ENCODE data around the gene PRDM5.

PRDM5 gene

GRCh38 chr4:120664851-120665250 lies 257.7 kb downstream of the PRDM5 start:
- H3K9ac ChIP-seq (ENCODE audit: low read length), result no peak overlapping the region
- H3K9me3 ChIP-seq (ENCODE audit: low read length), result no peaks in the 10 kb centered on the region
- no peak overlapping the region for H3K4me3 ChIP-seq (ENCODE audit: low read depth, low read length, poor library complexity, severe bottlenecking)
- H3K36me3 ChIP-seq (ENCODE audit: insufficient read depth, low read length), result no peaks in the 10 kb centered on the region
- no peaks in the 10 kb centered on the region for H3K4me1 ChIP-seq (ENCODE audit: insufficient read depth, low read length, severe bottlenecking)
- TF ChIP-seq CTCF (IDR thresholded peaks at IDR 0.05; ENCODE audit: low read length) (no peak), EZH2 (IDR thresholded peaks at IDR 0.05; ENCODE audit: borderline replicate concordance, low read length) (no peak)
- H2AFZ ChIP-seq (ENCODE audit: low read length), result no peak overlapping the region
- H3K4me2 ChIP-seq (ENCODE audit: low read length), result no peak overlapping the region
- no peaks in the 10 kb centered on the region for H3K27me3 ChIP-seq (ENCODE audit: insufficient read depth, low read length)
- no peaks in the 10 kb centered on the region for H3F3A ChIP-seq (ENCODE audit: insufficient read depth, low read length)
- no peak overlapping the region for H3K27ac ChIP-seq (ENCODE audit: low read depth, low read length, poor library complexity, severe bottlenecking)
- no peaks in the 10 kb centered on the region for H3K79me2 ChIP-seq (ENCODE audit: insufficient read depth, low read length)
- no peaks in the 10 kb centered on the region for H3K9me2 ChIP-seq (ENCODE audit: low read depth, low read length)
- no peaks in the 10 kb centered on the region for H4K20me1 ChIP-seq (ENCODE audit: insufficient read depth, low read length)

GRCh38 chr4:120659616-120660170 lies 262.8 kb downstream of the PRDM5 start:
- Histone ChIP-seq H3K27me3 (ENCODE audit: insufficient read depth, low read length) (no peaks in the 10 kb centered on the region; the same call in 1 of the 2 replicates), H3K27ac (ENCODE audit: low read depth, low read length, poor library complexity, severe bottlenecking) (no peak overlapping the region), H2AFZ (ENCODE audit: low read length) (no peak overlapping the region), H3K36me3 (ENCODE audit: insufficient read depth, low read length) (no peaks in the 10 kb centered on the region), H3K79me2 (ENCODE audit: insufficient read depth, low read length) (no peaks in the 10 kb centered on the region), H3K4me1 (ENCODE audit: insufficient read depth, low read length, severe bottlenecking) (no peaks in the 10 kb centered on the region), H3F3A (ENCODE audit: insufficient read depth, low read length) (no peaks in the 10 kb centered on the region), H3K9me3 (ENCODE audit: low read length) (no peaks in the 10 kb centered on the region), H3K9ac (ENCODE audit: low read length) (no peak overlapping the region), H4K20me1 (ENCODE audit: insufficient read depth, low read length) (no peaks in the 10 kb centered on the region), H3K4me2 (ENCODE audit: low read length) (no peak overlapping the region), H3K9me2 (ENCODE audit: low read depth, low read length) (no peaks in the 10 kb centered on the region), H3K4me3 (ENCODE audit: low read depth, low read length, poor library complexity, severe bottlenecking) (no peak overlapping the region)
- TF ChIP-seq EZH2 (IDR thresholded peaks at IDR 0.05; ENCODE audit: borderline replicate concordance, low read length) (no peak), CTCF (IDR thresholded peaks at IDR 0.05; ENCODE audit: low read length) (no peak)

GRCh38 chr4:120658772-120659171 lies 263.8 kb downstream of the PRDM5 start:
- Histone ChIP-seq H4K20me1 (ENCODE audit: insufficient read depth, low read length) (no peaks in the 10 kb centered on the region), H3K9me2 (ENCODE audit: low read depth, low read length) (no peaks in the 10 kb centered on the region), H3K27ac (ENCODE audit: low read depth, low read length, poor library complexity, severe bottlenecking) (no peak overlapping the region), H3K36me3 (ENCODE audit: insufficient read depth, low read length) (no peaks in the 10 kb centered on the region), H3K9me3 (ENCODE audit: low read length) (no peaks in the 10 kb centered on the region), H3K4me3 (ENCODE audit: low read depth, low read length, poor library complexity, severe bottlenecking) (no peak overlapping the region), H3K79me2 (ENCODE audit: insufficient read depth, low read length) (no peaks in the 10 kb centered on the region), H3K9ac (ENCODE audit: low read length) (no peak overlapping the region), H3K4me1 (ENCODE audit: insufficient read depth, low read length, severe bottlenecking) (no peaks in the 10 kb centered on the region), H3K4me2 (ENCODE audit: low read length) (no peak overlapping the region), H3K27me3 (ENCODE audit: insufficient read depth, low read length) (no peaks in the 10 kb centered on the region; the same call in 1 of the 2 replicates), H3F3A (ENCODE audit: insufficient read depth, low read length) (no peaks in the 10 kb centered on the region), H2AFZ (ENCODE audit: low read length) (no peak overlapping the region)
- no peak for TF ChIP-seq EZH2 (IDR thresholded peaks at IDR 0.05; ENCODE audit: borderline replicate concordance, low read length)
- TF ChIP-seq CTCF (IDR thresholded peaks at IDR 0.05; ENCODE audit: low read length), result no peak

Measured in OCI-LY1 (cell line).